GM19395 (cell line): ENCODE measurements around the gene IRF3.
A peak's percentile ranks its signal among the peaks of the same experiment; 100 is the strongest.

ENCODE experiments used
- ATAC-seq: cut with Tn5 transposase; IDR thresholded peaks from one replicate; pipeline ENCODE4 v1.9.1; 2021; ENCODE audit warnings: mild to moderate bottlenecking, moderate library complexity; ENCODE audit not compliant: unreplicated experiment

IRF3 gene

GRCh38 chr19:49687566-49688316, 22.1 kb upstream of the IRF3 start:
- ATAC-seq: no peak

- ATAC-seq: no peak
Measured at GRCh38 chr19:49687150-49687549, 21.5 kb upstream of the IRF3 start.

- no peak for ATAC-seq
Measured at GRCh38 chr19:49686503-49687088, 20.9 kb upstream of the IRF3 start.

GRCh38 chr19:49685845-49686332, 20.2 kb upstream of the IRF3 start:
- ATAC-seq: no peak

- ATAC-seq: no peak
Measured at GRCh38 chr19:49684983-49685553, 19.4 kb upstream of the IRF3 start.

- ATAC-seq: no peak
Measured at GRCh38 chr19:49684251-49684982, 18.8 kb upstream of the IRF3 start.

- ATAC-seq: no peak
Measured at GRCh38 chr19:49683814-49684250, 18.2 kb upstream of the IRF3 start.

- no peak for ATAC-seq
Measured at GRCh38 chr19:49682274-49682673, 16.6 kb upstream of the IRF3 start.

- no peak for ATAC-seq
Measured at GRCh38 chr19:49681830-49682229, 16.2 kb upstream of the IRF3 start.

- no peak for ATAC-seq
Measured at GRCh38 chr19:49680421-49681351, 15.0 kb upstream of the IRF3 start.

GRCh38 chr19:49679771-49680413, 14.2 kb upstream of the IRF3 start:
- no peak for ATAC-seq

GRCh38 chr19:49678985-49679770, 13.5 kb upstream of the IRF3 start:
- no peak for ATAC-seq

- no peak for ATAC-seq
Measured at GRCh38 chr19:49677901-49678674, 12.4 kb upstream of the IRF3 start.

- no peak for ATAC-seq
Measured at GRCh38 chr19:49677231-49677900, 11.7 kb upstream of the IRF3 start, which contains the start of gene PRMT1. Gene PRMT1 (plus strand): TSS chr19:49677271. CDS start chr19:49677281, 10 bp downstream.

GRCh38 chr19:49676784-49677230, 11.2 kb upstream of the IRF3 start:
- ATAC-seq: peak; percentile 66

- ATAC-seq: peak; percentile 32
Measured at GRCh38 chr19:49676136-49676783, 10.6 kb upstream of the IRF3 start.
